Esophagus squamous epithelium (tissue), 4 donors: Measurements from ENCODE around the gene TPK1.

Experiments
- POLR2A ChIP-seq, 4 donors: fragments of 450-650 bp; IDR thresholded peaks; one replicate each; pipeline ENCODE4 v1.6.1; 2017; ENCODE audit warnings: antibody characterized with exemption in 4 of 4, mild to moderate bottlenecking in 4 of 4, moderate library complexity in 3 of 4
- TF ChIP-seq, protein P1 (sequence below), 6 experiments: fragments of 450-650 bp in 4 of 6; fragments of 200-600 bp in 2 of 6; sonication (generic) in 2 of 6; IDR thresholded peaks; one replicate each; pipeline ENCODE4 v1.5.1; 2016 to 2019; ENCODE audit warnings: antibody characterized with exemption in 6 of 6, mild to moderate bottlenecking in 4 of 6, moderate library complexity in 4 of 6

GRCh38 chr7:144720149-144720548 lies 115.7 kb downstream of the TPK1 start:
- TF ChIP-seq, protein P1, sequence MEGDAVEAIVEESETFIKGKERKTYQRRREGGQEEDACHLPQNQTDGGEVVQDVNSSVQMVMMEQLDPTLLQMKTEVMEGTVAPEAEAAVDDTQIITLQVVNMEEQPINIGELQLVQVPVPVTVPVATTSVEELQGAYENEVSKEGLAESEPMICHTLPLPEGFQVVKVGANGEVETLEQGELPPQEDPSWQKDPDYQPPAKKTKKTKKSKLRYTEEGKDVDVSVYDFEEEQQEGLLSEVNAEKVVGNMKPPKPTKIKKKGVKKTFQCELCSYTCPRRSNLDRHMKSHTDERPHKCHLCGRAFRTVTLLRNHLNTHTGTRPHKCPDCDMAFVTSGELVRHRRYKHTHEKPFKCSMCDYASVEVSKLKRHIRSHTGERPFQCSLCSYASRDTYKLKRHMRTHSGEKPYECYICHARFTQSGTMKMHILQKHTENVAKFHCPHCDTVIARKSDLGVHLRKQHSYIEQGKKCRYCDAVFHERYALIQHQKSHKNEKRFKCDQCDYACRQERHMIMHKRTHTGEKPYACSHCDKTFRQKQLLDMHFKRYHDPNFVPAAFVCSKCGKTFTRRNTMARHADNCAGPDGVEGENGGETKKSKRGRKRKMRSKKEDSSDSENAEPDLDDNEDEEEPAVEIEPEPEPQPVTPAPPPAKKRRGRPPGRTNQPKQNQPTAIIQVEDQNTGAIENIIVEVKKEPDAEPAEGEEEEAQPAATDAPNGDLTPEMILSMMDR (IDR thresholded peaks at IDR 0.05), result no peak
- no peak for TF ChIP-seq POLR2A (IDR thresholded peaks at IDR 0.05)
